Fibroblast of pulmonary artery (primary cell): ENCODE results near the gene MSANTD3.
A peak's percentile ranks its signal among the peaks of the same experiment; 100 is the strongest.

Experiments used
- DNase-seq: peaks from one replicate; pipeline ENCODE4 v3.0.0-alpha.2; 2010; ENCODE audit warnings: low read depth
- H3K4me3 ChIP-seq: replicated peaks from 2 replicates; pipeline ENCODE4 v1.5.1; 2011; ENCODE audit warnings: low read depth, mild to moderate bottlenecking, control low read depth, low read length, moderate library complexity
- CTCF ChIP-seq: IDR thresholded peaks from 2 replicates; pipeline ENCODE4 v1.5.1; 2011; ENCODE audit warnings: mild to moderate bottlenecking, control low read depth, low read length, inconsistent platforms; ENCODE audit errors: missing control alignments

MSANTD3 gene

GRCh38 chr9:100449420-100449819 lies 22.5 kb downstream of the MSANTD3 start:
- no peak for TF ChIP-seq CTCF
- no peak for DNase-seq
- H3K4me3 ChIP-seq, result no peak overlapping the region

GRCh38 chr9:100452894-100453293 lies 26.0 kb downstream of the MSANTD3 start:
- TF ChIP-seq CTCF, result no peak
- no peak for DNase-seq
- H3K4me3 ChIP-seq, result no peak overlapping the region

GRCh38 chr9:100455470-100455869 lies 28.5 kb downstream of the MSANTD3 start:
- H3K4me3 ChIP-seq, result no peak overlapping the region
- TF ChIP-seq CTCF, result no peak
- peak; percentile 55 for DNase-seq

- no peak overlapping the region for H3K4me3 ChIP-seq
- no peak for TF ChIP-seq CTCF
- DNase-seq, result no peak
Measured at GRCh38 chr9:100457517-100457916, 30.6 kb downstream of the MSANTD3 start.

GRCh38 chr9:100459963-100460362 lies 33.0 kb downstream of the MSANTD3 start:
- TF ChIP-seq CTCF, result no peak
- no peak overlapping the region for H3K4me3 ChIP-seq
- DNase-seq, result no peak

- no peak for TF ChIP-seq CTCF
- H3K4me3 ChIP-seq, result no peak overlapping the region
- DNase-seq, result no peak
Measured at GRCh38 chr9:100465274-100465673, 38.3 kb downstream of the MSANTD3 start.

- DNase-seq, result no peak
- no peak for TF ChIP-seq CTCF
Measured at GRCh38 chr9:100465761-100466160, 38.8 kb downstream of the MSANTD3 start.

More at GRCh38 chr9:100465761-100466160, 38.8 kb downstream of the MSANTD3 start:
- H3K4me3 ChIP-seq, result no peak overlapping the region
